ENCODE measurements around the gene CARD8.

DNA sequence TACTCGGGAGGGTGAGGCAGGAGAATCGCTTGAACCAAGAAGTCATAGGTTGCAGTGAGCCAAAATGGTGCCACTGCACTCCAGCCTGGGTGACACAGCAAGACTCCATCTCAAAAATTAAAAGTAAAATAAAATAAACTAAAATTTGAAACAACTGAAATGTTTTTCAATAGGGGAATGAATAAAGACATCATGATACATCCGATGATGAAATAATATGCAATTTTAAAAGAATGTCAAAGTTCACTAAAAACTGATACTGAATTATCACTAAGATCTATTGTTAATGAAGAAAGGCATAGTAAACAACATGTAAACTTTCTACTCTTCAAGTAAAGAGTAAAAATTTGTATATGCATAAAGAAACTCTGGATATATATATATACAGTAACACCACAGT, 8.5 kb downstream of the CARD8 start:
- TF ChIP-seq, protein P1, sequence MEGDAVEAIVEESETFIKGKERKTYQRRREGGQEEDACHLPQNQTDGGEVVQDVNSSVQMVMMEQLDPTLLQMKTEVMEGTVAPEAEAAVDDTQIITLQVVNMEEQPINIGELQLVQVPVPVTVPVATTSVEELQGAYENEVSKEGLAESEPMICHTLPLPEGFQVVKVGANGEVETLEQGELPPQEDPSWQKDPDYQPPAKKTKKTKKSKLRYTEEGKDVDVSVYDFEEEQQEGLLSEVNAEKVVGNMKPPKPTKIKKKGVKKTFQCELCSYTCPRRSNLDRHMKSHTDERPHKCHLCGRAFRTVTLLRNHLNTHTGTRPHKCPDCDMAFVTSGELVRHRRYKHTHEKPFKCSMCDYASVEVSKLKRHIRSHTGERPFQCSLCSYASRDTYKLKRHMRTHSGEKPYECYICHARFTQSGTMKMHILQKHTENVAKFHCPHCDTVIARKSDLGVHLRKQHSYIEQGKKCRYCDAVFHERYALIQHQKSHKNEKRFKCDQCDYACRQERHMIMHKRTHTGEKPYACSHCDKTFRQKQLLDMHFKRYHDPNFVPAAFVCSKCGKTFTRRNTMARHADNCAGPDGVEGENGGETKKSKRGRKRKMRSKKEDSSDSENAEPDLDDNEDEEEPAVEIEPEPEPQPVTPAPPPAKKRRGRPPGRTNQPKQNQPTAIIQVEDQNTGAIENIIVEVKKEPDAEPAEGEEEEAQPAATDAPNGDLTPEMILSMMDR (conservative IDR thresholded peaks at IDR 0.05 in 1 of 2, IDR thresholded peaks at IDR 0.05 in 1 of 2; ENCODE audit: extremely low read depth in 1 of 2, insufficient read depth in 1 of 2, low read depth in 1 of 2, low read length in 2 of 2), result no peak
- no peak for TF ChIP-seq EZH2 (IDR thresholded peaks at IDR 0.05; ENCODE audit: borderline replicate concordance, low read length)

Data from mammary epithelial cell (primary cell).